Measurements from ENCODE around the gene BEGAIN.

DNA sequence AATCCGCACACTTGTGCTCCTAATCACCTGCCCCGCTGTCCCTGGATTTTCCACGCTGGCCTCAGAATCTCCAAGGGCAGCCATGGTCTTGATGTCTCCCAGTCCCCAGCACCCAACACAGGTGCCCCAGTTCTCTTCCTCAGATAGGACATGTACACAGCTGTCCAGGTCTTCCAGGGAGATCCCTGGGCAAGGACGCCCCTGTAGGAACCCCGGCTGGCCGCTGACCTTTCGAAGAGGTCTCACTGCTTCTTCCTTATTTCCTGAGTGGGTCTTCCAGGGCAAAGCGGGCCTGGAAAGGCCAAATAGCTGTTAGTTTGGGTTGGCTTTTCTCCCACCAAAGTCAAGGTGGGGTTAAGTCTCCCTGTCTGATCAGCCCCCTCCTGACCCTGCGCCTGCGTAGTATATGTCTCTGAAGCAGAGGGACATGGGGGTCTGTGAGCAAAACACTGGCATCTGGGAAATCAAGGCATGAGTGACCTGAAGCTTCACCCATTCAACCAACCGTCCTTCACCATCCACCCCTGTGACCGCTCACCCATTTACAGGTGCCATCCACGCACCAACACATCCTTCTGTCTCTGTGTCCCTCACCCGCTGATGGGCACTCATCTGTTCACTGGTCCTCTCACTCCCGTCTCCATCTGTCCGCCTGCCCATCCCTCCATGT is 4.6 kb downstream of the BEGAIN start:
- TF ChIP-seq, protein P1, sequence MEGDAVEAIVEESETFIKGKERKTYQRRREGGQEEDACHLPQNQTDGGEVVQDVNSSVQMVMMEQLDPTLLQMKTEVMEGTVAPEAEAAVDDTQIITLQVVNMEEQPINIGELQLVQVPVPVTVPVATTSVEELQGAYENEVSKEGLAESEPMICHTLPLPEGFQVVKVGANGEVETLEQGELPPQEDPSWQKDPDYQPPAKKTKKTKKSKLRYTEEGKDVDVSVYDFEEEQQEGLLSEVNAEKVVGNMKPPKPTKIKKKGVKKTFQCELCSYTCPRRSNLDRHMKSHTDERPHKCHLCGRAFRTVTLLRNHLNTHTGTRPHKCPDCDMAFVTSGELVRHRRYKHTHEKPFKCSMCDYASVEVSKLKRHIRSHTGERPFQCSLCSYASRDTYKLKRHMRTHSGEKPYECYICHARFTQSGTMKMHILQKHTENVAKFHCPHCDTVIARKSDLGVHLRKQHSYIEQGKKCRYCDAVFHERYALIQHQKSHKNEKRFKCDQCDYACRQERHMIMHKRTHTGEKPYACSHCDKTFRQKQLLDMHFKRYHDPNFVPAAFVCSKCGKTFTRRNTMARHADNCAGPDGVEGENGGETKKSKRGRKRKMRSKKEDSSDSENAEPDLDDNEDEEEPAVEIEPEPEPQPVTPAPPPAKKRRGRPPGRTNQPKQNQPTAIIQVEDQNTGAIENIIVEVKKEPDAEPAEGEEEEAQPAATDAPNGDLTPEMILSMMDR (IDR thresholded peaks at IDR 0.05; ENCODE audit: low read length), result no peak
- no peak for TF ChIP-seq EZH2 (IDR thresholded peaks at IDR 0.05; ENCODE audit: borderline replicate concordance, low read length)

Measured in OCI-LY1 (cell line).